Erythroblast (primary cell): Measurements from ENCODE around the gene CYP4F3.

Experiments
- GATA1 ChIP-seq: IDR thresholded peaks from 2 replicates; pipeline ENCODE4 v1.6.1; 2011; ENCODE audit warnings: low read depth, mild to moderate bottlenecking, control low read depth, low read length, moderate library complexity
- POLR2A ChIP-seq: IDR thresholded peaks from 2 replicates; pipeline ENCODE4 v1.6.1; 2011; ENCODE audit warnings: mild to moderate bottlenecking, low read length

DNA sequence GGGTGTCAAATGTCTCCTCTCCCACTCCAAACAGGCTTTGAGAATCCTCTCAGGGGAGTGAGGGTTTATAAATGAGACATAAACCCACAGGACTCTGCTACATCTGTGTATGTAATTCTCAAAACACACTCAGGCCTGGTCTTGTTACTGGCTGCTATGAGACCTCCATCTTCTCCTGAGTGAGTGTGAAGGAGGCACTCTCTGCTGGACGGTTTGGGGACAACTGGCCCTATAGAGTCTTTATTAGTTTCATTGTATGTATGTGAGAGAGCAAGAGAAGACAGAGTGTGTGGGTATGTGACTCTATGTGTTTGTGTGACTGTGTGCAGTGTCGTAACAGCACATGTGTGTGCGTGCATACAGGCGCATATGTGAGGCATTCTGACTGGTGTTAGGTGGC is 22.6 kb downstream of the CYP4F3 start:
- TF ChIP-seq POLR2A (no peak), GATA1 (no peak)
